BLaER1 (cell line): ENCODE results near the gene ZNF536.

ENCODE experiments used
- H3K27ac ChIP-seq: shearing (Covaris generic); formaldehyde crosslinking; 2 replicates; pipeline ENCODE4 v1.8.1; 2022
- H3K27me3 ChIP-seq: shearing (Covaris generic); formaldehyde crosslinking; 2 replicates; pipeline ENCODE4 v1.8.1; 2022
- H3K36me3 ChIP-seq: shearing (Covaris generic); formaldehyde crosslinking; 2 replicates; pipeline ENCODE4 v1.8.1; 2022
- H3K4me1 ChIP-seq: shearing (Covaris generic); formaldehyde crosslinking; 2 replicates; pipeline ENCODE4 v1.8.1; 2022
- H3K4me2 ChIP-seq: shearing (Covaris generic); formaldehyde crosslinking; 2 replicates; pipeline ENCODE4 v1.8.1; 2022
- H3K4me3 ChIP-seq: shearing (Covaris generic); formaldehyde crosslinking; 2 replicates; pipeline ENCODE4 v1.8.1; 2022
- H3K9ac ChIP-seq: shearing (Covaris generic); formaldehyde crosslinking; 2 replicates; pipeline ENCODE4 v1.8.1; 2022
- H3K9me3 ChIP-seq: shearing (Covaris generic); formaldehyde crosslinking; 2 replicates; pipeline ENCODE4 v1.8.1; 2022
- H4K20me1 ChIP-seq: shearing (Covaris generic); formaldehyde crosslinking; 2 replicates; pipeline ENCODE4 v1.8.1; 2022
- Cebpa-rat ChIP-seq: shearing (Covaris generic); IDR thresholded peaks from 2 replicates; pipeline ENCODE4 v1.8.1; 2022

The ZNF536 gene

GRCh38 chr19:30353394-30353945, 18.7 kb upstream of the ZNF536 start:
- Histone ChIP-seq H3K9me3 (no peaks in the 10 kb centered on the region), H3K27me3 (no peaks in the 10 kb centered on the region), H3K4me1 (no peaks in the 10 kb centered on the region), H3K9ac (no peak overlapping the region), H4K20me1 (no peaks in the 10 kb centered on the region), H3K4me2 (no peak overlapping the region), H3K4me3 (no peak overlapping the region), H3K27ac (no peak overlapping the region), H3K36me3 (no peaks in the 10 kb centered on the region)
- no peak for TF ChIP-seq Cebpa-rat

- Histone ChIP-seq H3K4me1 (peaks cover 7% of the 10 kb centered on the region), H3K4me3 (no peak overlapping the region), H3K9me3 (no peaks in the 10 kb centered on the region), H3K36me3 (no peaks in the 10 kb centered on the region), H3K4me2 (no peak overlapping the region), H3K27me3 (peaks cover 19% of the 10 kb centered on the region), H3K9ac (no peak overlapping the region), H4K20me1 (no peaks in the 10 kb centered on the region), H3K27ac (no peak overlapping the region)
- no peak for TF ChIP-seq Cebpa-rat
These were observed 16.6 kb upstream of the ZNF536 start for GRCh38 chr19:30355586-30355985.

DNA sequence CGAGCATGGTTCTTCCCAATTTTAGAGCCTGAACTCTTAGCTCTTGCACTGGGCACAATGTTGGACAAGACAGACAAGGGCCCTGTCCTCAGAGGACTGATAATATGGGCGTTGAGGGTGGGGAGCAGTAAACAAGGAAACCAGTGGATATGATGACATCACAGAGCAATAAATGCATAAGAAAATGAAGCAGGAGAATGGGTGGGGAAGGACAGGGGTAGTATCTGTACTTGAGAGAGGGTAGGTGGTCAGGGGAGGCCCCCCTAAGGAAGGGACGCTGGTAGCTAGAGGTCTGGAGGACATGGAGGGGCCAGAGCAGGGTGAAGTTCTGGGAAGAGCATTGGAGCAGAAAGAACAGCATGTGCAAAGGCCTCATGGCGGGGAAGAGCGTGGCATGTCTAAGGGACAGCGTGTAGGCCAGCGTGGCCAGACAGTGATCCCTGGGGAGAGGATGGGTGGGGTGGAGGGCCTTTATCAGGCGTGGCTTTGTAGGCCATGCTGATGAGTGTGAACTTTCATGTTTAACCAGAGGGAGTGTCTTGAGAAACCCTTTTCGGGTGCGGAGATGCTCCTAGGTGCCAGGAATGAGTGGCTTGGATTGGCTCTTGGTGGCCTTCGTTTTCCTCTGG, 15.1 kb upstream of the ZNF536 start:
- no peak for TF ChIP-seq Cebpa-rat
- Histone ChIP-seq H3K36me3 (no peaks in the 10 kb centered on the region), H3K9me3 (no peaks in the 10 kb centered on the region), H3K4me3 (no peak overlapping the region), H3K27me3 (peaks cover 28% of the 10 kb centered on the region), H3K27ac (no peak overlapping the region), H3K4me1 (peaks cover 13% of the 10 kb centered on the region), H3K9ac (no peak overlapping the region), H4K20me1 (no peaks in the 10 kb centered on the region), H3K4me2 (no peak overlapping the region)

GRCh38 chr19:30357580-30357954, 14.6 kb upstream of the ZNF536 start:
- H3K4me3 ChIP-seq, result no peak overlapping the region
- no peak overlapping the region for H3K9ac ChIP-seq
- H4K20me1 ChIP-seq, result no peaks in the 10 kb centered on the region
- H3K36me3 ChIP-seq, result no peaks in the 10 kb centered on the region
- H3K27ac ChIP-seq, result no peak overlapping the region
- no peak overlapping the region for H3K4me2 ChIP-seq
- H3K27me3 ChIP-seq, result peaks cover 28% of the 10 kb centered on the region
- H3K4me1 ChIP-seq, result peaks cover 13% of the 10 kb centered on the region
- no peak for TF ChIP-seq Cebpa-rat
- no peaks in the 10 kb centered on the region for H3K9me3 ChIP-seq

DNA sequence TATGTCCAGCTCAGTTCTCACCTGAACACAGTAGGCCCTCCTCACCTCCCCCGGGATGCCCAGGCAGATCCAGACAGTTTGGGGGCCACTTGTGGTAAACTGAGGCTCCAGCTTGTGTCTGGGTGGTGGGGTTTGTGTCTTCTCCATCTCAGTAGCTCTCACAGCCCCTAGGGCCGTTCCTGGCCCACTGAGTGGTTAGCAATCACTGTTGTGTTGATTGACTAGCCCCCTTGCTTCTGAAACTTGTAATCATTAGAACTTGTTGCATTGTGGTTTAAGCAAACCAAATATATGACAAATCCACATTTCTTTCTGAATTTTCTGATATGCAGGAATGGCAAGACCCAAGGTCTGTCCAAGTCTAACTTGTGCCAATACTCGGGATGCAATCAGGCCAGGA, 13.9 kb upstream of the ZNF536 start:
- no peak overlapping the region for H3K27ac ChIP-seq
- H3K4me3 ChIP-seq, result no peak overlapping the region
- TF ChIP-seq Cebpa-rat, result no peak
- H3K9ac ChIP-seq, result no peak overlapping the region
- H3K36me3 ChIP-seq, result no peaks in the 10 kb centered on the region
- no peaks in the 10 kb centered on the region for H4K20me1 ChIP-seq
- H3K4me2 ChIP-seq, result no peak overlapping the region
- H3K27me3 ChIP-seq, result peaks cover 28% of the 10 kb centered on the region
- H3K9me3 ChIP-seq, result no peaks in the 10 kb centered on the region
- peaks cover 13% of the 10 kb centered on the region for H3K4me1 ChIP-seq

DNA sequence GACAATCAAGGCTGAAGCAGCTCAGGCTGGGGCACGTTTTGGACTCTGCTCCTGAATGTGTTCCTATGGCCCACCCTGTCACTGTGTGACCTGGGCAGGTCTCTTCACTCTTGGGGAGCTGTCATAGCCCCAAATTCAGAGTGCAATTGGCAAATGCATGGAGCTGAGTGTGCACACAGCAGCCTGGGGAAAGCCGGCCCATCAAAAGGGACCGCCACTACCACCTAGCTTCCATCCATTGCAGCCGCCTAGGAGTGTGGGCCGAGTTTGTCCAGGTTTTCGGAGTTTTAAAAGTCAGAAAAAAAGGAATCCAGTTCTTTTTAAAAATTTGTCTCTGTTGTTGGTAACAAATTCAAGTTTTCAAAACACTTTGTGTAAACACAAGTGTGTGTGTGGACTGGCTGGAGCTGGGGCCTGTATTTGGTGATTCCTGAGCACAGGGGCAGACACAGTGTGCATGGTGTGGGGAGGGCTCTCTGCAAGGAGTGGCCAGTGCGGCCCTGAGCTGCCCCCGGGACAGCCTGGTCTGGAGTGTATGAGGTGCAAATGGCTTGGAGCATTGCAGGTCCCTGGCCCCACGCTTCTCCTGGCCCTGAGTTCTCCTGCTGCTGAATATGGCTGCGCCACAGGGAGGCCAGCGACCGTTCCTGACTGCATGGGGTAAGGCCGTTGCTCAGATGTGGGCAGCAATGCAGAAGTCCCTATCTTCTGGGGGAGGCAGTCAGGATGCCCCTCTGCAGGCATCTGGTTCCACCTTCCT, 13.2 kb upstream of the ZNF536 start:
- no peaks in the 10 kb centered on the region for H4K20me1 ChIP-seq

GRCh38 chr19:30359936-30360335, 12.2 kb upstream of the ZNF536 start:
- Histone ChIP-seq H3K36me3 (no peaks in the 10 kb centered on the region), H3K4me3 (no peak overlapping the region), H4K20me1 (no peaks in the 10 kb centered on the region), H3K27me3 (peaks cover 28% of the 10 kb centered on the region), H3K4me1 (peaks cover 13% of the 10 kb centered on the region), H3K4me2 (no peak overlapping the region), H3K9me3 (no peaks in the 10 kb centered on the region), H3K27ac (no peak overlapping the region), H3K9ac (no peak overlapping the region)
- no peak for TF ChIP-seq Cebpa-rat

More for the DNA sequence above, 13.2 kb upstream of the ZNF536 start:
- TF ChIP-seq Cebpa-rat, result no peak
- H3K36me3 ChIP-seq, result no peaks in the 10 kb centered on the region
- peaks cover 28% of the 10 kb centered on the region for H3K27me3 ChIP-seq
- peaks cover 13% of the 10 kb centered on the region for H3K4me1 ChIP-seq
- H3K9ac ChIP-seq, result no peak overlapping the region
- no peak overlapping the region for H3K27ac ChIP-seq
- no peaks in the 10 kb centered on the region for H3K9me3 ChIP-seq
- H3K4me2 ChIP-seq, result no peak overlapping the region
- no peak overlapping the region for H3K4me3 ChIP-seq

GRCh38 chr19:30360376-30361106, 11.6 kb upstream of the ZNF536 start:
- H3K27ac ChIP-seq, result no peak overlapping the region
- H3K9me3 ChIP-seq, result no peaks in the 10 kb centered on the region
- peaks cover 13% of the 10 kb centered on the region for H3K4me1 ChIP-seq
- peak overlapping the region; percentile 27 for H3K4me2 ChIP-seq
- H3K27me3 ChIP-seq, result peaks cover 28% of the 10 kb centered on the region
- no peak overlapping the region for H3K9ac ChIP-seq
- H3K4me3 ChIP-seq, result no peak overlapping the region
- no peak for TF ChIP-seq Cebpa-rat
- no peaks in the 10 kb centered on the region for H4K20me1 ChIP-seq
- no peaks in the 10 kb centered on the region for H3K36me3 ChIP-seq

DNA sequence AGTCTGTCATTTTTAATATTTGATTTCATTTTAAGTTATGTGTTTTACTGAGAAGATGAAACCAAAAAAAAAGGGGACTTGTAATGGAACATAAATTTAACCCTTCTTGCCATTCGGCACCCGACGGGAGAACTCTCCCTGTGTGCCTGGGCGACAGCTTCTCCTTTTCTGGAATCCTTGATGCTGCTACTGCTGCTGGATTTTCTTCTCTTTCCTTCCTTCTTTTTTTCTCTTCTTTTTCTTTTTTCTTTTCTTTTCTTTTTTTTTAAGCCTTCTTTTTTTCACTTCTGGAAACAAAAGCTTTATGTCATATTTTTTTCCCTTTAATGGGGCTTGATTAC, 11.1 kb upstream of the ZNF536 start:
- H3K27me3 ChIP-seq, result peaks cover 28% of the 10 kb centered on the region
- no peak overlapping the region for H3K9ac ChIP-seq
- H3K4me2 ChIP-seq, result peak overlapping the region; percentile 27; the same call in 1 of the 2 replicates
- H4K20me1 ChIP-seq, result no peaks in the 10 kb centered on the region
- H3K4me1 ChIP-seq, result peaks cover 13% of the 10 kb centered on the region
- no peak overlapping the region for H3K4me3 ChIP-seq
- no peaks in the 10 kb centered on the region for H3K9me3 ChIP-seq
- H3K27ac ChIP-seq, result no peak overlapping the region
- H3K36me3 ChIP-seq, result no peaks in the 10 kb centered on the region
- TF ChIP-seq Cebpa-rat, result no peak

DNA sequence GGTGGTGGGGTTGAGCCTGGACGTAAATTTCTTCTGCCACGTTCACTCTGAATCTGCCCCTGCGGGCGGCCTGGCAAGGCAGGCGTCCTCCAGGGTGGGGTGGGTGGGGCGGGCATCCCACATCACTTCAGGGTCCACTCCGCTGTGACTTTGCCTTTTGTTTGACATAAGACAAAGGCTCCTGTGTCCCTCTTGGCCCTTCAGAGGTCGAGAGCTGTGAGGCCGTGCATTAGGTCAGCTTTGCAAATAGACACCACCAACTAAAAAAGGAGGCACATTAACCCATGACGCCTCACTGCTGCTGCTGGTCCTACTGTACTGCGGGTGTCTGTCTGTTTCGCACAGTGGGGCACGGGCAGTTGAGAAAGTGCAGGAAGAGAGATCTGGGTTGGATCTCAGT, 10.5 kb upstream of the ZNF536 start:
- no peaks in the 10 kb centered on the region for H3K9me3 ChIP-seq
- H3K4me1 ChIP-seq, result peaks cover 13% of the 10 kb centered on the region
- no peak overlapping the region for H3K27ac ChIP-seq
- no peaks in the 10 kb centered on the region for H4K20me1 ChIP-seq
- no peak overlapping the region for H3K4me2 ChIP-seq
- H3K27me3 ChIP-seq, result peaks cover 28% of the 10 kb centered on the region
- no peak overlapping the region for H3K4me3 ChIP-seq
- no peak for TF ChIP-seq Cebpa-rat
- H3K36me3 ChIP-seq, result no peaks in the 10 kb centered on the region
- H3K9ac ChIP-seq, result no peak overlapping the region
